Left forelimb (tissue), 1 donor: ENCODE results near the gene CCDC187.

ENCODE experiments used
- DNase-seq: peaks from one replicate; pipeline ENCODE4 v3.0.0-alpha.2; 2018; ENCODE audit warnings: low spot score

The CCDC187 gene

GRCh38 chr9:136206602-136207275 lies 97.2 kb downstream of the CCDC187 start:
- no peak for DNase-seq

GRCh38 chr9:136205707-136205992 lies 98.2 kb downstream of the CCDC187 start:
- no peak for DNase-seq

GRCh38 chr9:136204838-136205706 lies 98.8 kb downstream of the CCDC187 start, which contains the start of gene LHX3:
Gene LHX3 (minus strand): TSS chr9:136205128. CDS start chr9:136205012, 116 bp downstream.
- DNase-seq = no peak

DNA sequence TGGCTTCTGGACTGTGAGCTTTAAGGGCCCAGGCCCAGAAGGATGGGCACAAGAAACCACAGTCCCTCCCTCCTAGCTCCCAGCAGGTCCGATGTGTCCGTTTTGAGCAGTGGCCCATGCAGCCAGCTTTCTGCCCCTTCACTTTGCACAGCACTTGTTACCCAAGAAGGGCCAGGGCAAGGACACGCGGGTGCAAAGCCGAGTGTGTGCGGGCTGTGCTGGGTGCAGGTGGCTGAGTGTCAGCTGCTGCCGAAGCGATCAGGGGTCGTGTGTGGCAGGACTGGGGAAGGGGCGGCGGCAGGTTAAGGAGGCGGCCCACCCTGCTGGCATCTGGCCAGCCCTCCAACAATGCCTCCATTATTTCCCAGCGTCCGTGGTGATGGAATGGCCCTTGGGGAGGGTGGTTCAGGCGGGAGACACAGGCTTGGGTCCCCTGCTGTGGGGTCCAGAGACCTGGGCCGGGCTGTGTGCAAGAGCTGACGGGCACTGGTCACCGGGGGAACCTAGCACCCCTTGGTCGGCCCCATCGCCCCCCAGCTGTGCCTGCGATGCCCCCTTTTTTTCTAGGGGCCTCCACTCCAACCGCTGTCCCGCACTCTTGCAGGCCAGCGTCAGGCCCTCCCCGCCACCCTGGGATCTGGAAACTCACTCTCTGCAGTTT lies 99.6 kb downstream of the CCDC187 start:
- DNase-seq = no peak

DNA sequence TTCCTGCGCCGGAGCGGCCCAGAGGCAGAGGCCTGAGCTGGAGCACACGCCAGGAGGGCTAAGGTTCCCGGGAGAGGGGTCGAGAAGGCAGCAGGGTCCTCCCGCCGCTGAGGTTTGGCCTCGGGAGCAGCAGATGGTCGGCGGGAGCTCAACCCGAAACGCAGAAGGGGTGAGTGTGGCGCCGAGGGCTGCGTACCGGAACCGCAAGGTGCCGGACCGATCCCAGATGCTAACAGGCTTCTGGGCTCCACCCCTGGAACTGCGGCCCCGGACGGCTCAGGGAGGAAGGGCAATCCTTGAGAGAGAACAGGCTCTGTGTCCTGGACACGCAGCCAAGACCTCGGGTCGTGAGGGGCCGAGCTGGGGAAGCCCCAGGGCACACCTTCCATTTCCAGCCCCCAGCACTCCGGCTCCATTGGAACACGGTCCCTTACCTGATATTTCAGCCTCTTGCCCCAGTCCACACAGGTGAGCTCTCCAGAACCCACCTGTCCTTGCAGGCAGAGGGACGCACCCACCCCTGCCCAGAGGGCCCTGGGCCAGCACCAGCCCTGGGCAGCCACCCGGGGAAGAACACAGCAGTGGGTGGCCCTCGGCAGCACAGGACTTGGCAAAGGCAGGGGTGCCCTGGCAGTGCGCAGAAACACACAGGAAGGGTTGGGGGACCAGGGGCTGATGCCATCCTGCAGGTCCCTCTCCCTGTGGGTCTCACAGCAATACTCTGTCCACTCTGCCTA lies 100.3 kb downstream of the CCDC187 start:
- no peak for DNase-seq

- DNase-seq = no peak
Observed at GRCh38 chr9:136202454-136203407, 101.2 kb downstream of the CCDC187 start.

DNA sequence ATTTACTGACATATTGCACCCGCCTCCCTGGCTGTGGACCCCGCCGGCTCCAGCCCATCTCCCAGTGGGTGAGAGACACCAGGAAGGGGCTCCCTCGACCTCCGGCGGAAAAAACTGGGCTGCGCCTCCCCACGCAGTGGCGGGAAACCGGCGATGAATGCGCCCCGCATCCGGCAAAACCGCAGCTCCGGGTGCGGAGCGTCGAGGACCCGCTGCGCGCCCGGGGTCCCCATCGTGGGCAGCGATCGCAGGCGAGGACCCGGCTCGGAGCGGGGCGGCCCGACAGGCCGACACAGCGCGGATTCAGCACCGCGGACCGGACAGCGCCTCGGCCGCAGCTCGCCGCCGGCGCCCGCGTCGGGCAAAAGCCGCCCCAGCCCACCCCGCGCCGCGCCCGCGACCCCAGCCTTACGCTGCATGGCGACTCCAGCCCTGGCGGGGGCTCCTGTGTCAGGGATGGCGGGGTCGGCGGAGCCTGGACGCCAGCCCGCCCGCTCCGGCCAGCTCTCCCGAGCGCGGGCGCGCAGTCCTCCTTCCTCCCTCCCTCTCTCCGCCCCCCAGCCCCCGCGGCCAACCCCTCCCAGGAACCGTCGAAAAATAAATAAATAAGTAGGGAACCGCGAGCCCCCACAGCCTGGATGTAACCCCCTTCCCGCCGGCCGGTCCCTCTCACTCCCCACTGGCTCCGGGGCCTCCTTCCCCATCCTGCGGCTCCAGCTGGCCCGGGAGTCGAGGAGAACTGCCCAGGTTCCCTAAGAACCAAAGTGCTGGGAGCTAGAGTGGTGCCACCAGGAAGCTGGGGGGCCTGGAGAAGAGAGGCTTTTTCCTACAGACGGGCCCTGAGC lies 102.1 kb downstream of the CCDC187 start:
- DNase-seq = no peak

GRCh38 chr9:136201174-136201573 lies 102.7 kb downstream of the CCDC187 start:
- DNase-seq = no peak

GRCh38 chr9:136200424-136200823 lies 103.5 kb downstream of the CCDC187 start:
- DNase-seq = no peak
